HCT116 (cell line): ENCODE measurements around the gene PREP. TPM values are rescaled to one million over a fixed set of nuclear protein-coding genes. Genes with fewer than 3 reads are reported as not detected.

Experiments used
- ATAC-seq: fragments of 200-7000 bp; cut with Tn5 transposase; 2 replicates; pipeline ENCODE4 v1.9.1; 2020; ENCODE audit warnings: mild to moderate bottlenecking, moderate library complexity
- BruUV-seq: library from RNA; stranded (reverse); fragments of 400-500 nt; replicated peaks from 2 replicates; lab custom pipeline; 2021; lab: Mats Ljungman, UMichigan
- CTCF ChIA-PET: fragments of 300-600 bp; sonication (Branson Sonifier 250); formaldehyde crosslinking; loops from one replicate; lab custom pipeline; 2021; ENCODE audit warnings: antibody characterized with exemption; lab: Charles Lee
- POLR2A ChIA-PET: fragments of 300-600, 350-600 bp; sonication (Branson Sonifier 250); formaldehyde crosslinking; loops from one replicate; lab custom pipeline; 2021; ENCODE audit warnings: antibody characterized with exemption; lab: Charles Lee
- RAD21 ChIA-PET, 2 experiments: fragments of 300-600 bp; sonication (Branson Sonifier 250); formaldehyde crosslinking; loops; one replicate each; lab custom pipeline; 2023; ENCODE audit warnings: low total read pairs in 2 of 2; ENCODE audit not compliant: uncharacterized antibody in 2 of 2, unreplicated experiment in 2 of 2, low non-redundant PET in 1 of 2; lab: Charles Lee
- DNase-seq: peaks from one replicate; pipeline ENCODE4 v3.0.0-alpha.2; 2010; ENCODE audit warnings: low read depth, low spot score
- H2AFZ ChIP-seq: fragments of 200-600 bp; shearing (Covaris generic), sonication (generic); 2 replicates; pipeline ENCODE4 v1.6.1; 2017; ENCODE audit warnings: low read depth, mixed run types, mixed read lengths, antibody characterized with exemption, low read length; ENCODE audit not compliant: poor library complexity, severe bottlenecking
- H3K27ac ChIP-seq: 2 replicates; pipeline ENCODE4 v1.5.1; 2012; ENCODE audit warnings: low read depth, low read length
- H3K27me3 ChIP-seq: fragments of 200-600 bp; sonication (generic); 2 replicates; pipeline ENCODE4 v1.6.1; 2016; ENCODE audit warnings: mixed run types, low read length, mixed read lengths; ENCODE audit not compliant: insufficient read depth
- H3K36me3 ChIP-seq, 2 experiments: fragments of 200-500 bp in 1 of 2; fragments of 200-600 bp in 1 of 2; sonication (Bioruptor generic) in 1 of 2; sonication (generic) in 1 of 2; 2 replicates each; pipeline versions ENCODE4 v1.5.1 to v1.6.1; 2014 to 2016; ENCODE audit warnings: low read length in 2 of 2, inconsistent platforms in 1 of 2, mixed read lengths in 1 of 2, mixed run types in 1 of 2; ENCODE audit not compliant: insufficient read depth in 2 of 2, control insufficient read depth in 1 of 2
- H3K4me1 ChIP-seq, 2 experiments: fragments of 200-600 bp in 1 of 2; sonication (generic) in 1 of 2; 2 replicates each; pipeline versions ENCODE4 v1.5.1 to v1.6.1; 2012 to 2017; ENCODE audit warnings: low read length in 2 of 2, inconsistent platforms in 1 of 2, mild to moderate bottlenecking in 1 of 2, mixed read lengths in 1 of 2, mixed run types in 1 of 2, moderate library complexity in 1 of 2; ENCODE audit not compliant: insufficient read depth in 2 of 2, control insufficient read depth in 1 of 2
- H3K4me2 ChIP-seq: fragments of 200-600 bp; sonication (generic); 2 replicates; pipeline ENCODE4 v1.6.1; 2017; ENCODE audit warnings: mixed run types, low read length, mixed read lengths
- H3K4me3 ChIP-seq, 2 experiments: fragments of 200-600 bp in 1 of 2; sonication (generic) in 1 of 2; replicated peaks in 1 of 2; 2 replicates each; pipeline ENCODE4 v1.5.1; 2011 to 2016; ENCODE audit warnings: low read length in 2 of 2, control low read depth in 1 of 2, low read depth in 1 of 2, mild to moderate bottlenecking in 1 of 2, mixed read lengths in 1 of 2, mixed run types in 1 of 2
- H3K79me2 ChIP-seq: fragments of 200-600 bp; sonication (generic); 2 replicates; pipeline ENCODE4 v1.6.1; 2017; ENCODE audit warnings: mild to moderate bottlenecking, mixed run types, low read length, moderate library complexity, mixed read lengths; ENCODE audit not compliant: insufficient read depth
- H3K9ac ChIP-seq: fragments of 200-600 bp; sonication (generic); 2 replicates; pipeline ENCODE4 v1.6.1; 2016; ENCODE audit warnings: low read length, mixed read lengths
- H3K9me2 ChIP-seq: fragments of 200-600 bp; sonication (generic), shearing (Covaris generic); 2 replicates; pipeline ENCODE4 v1.6.1; 2017; ENCODE audit warnings: mixed run types, mild to moderate bottlenecking, moderate library complexity; ENCODE audit not compliant: insufficient read depth
- H3K9me3 ChIP-seq, 2 experiments: fragments of 200-500 bp in 1 of 2; fragments of 200-600 bp in 1 of 2; sonication (Bioruptor generic) in 1 of 2; sonication (generic) in 1 of 2; 2 replicates each; pipeline ENCODE4 v1.6.1; 2014 to 2017; ENCODE audit warnings: low read length in 2 of 2, mixed read lengths in 2 of 2, inconsistent platforms in 1 of 2, low read depth in 1 of 2, mild to moderate bottlenecking in 1 of 2, mixed run types in 1 of 2, moderate library complexity in 1 of 2; ENCODE audit not compliant: control insufficient read depth in 1 of 2, insufficient read depth in 1 of 2
- H4K20me1 ChIP-seq: fragments of 200-600 bp; sonication (generic), shearing (Covaris generic); 2 replicates; pipeline ENCODE4 v1.6.1; 2017; ENCODE audit warnings: mixed run types, mild to moderate bottlenecking, moderate library complexity; ENCODE audit not compliant: insufficient read depth
- ATF3 ChIP-seq: IDR thresholded peaks from 2 replicates; pipeline ENCODE4 v1.6.1; 2012
- CBX3 ChIP-seq: IDR thresholded peaks from 2 replicates; pipeline ENCODE4 v1.6.1; 2012; ENCODE audit warnings: low read depth
- CTCF ChIP-seq, 3 experiments: fragments of 200-600 bp in 1 of 3; sonication (generic) in 1 of 3; IDR thresholded peaks in 2 of 3; conservative IDR thresholded peaks in 1 of 3; 2 replicates each; pipeline ENCODE4 v1.5.1; 2012 to 2017; ENCODE audit warnings: low read depth in 2 of 3, low read length in 2 of 3, antibody characterized with exemption in 1 of 3, borderline replicate concordance in 1 of 3, control low read depth in 1 of 3, mild to moderate bottlenecking in 1 of 3, mixed read lengths in 1 of 3, mixed run types in 1 of 3, moderate library complexity in 1 of 3; ENCODE audit not compliant: insufficient read depth in 1 of 3
- ELF1 ChIP-seq: IDR thresholded peaks from 2 replicates; pipeline ENCODE4 v1.6.1; 2012; ENCODE audit warnings: low read depth, borderline replicate concordance
- EZH2 ChIP-seq: fragments of 200-600 bp; sonication (generic); IDR thresholded peaks from 2 replicates; pipeline ENCODE4 v1.6.1; 2017; ENCODE audit warnings: antibody characterized with exemption, mixed run types
- EZH2phosphoT487 ChIP-seq: fragments of 200-600 bp; IDR thresholded peaks from 2 replicates; pipeline ENCODE4 v1.6.1; 2018; ENCODE audit warnings: antibody characterized with exemption, borderline replicate concordance
- FOSL1 ChIP-seq: IDR thresholded peaks from 2 replicates; pipeline ENCODE4 v1.6.1; 2012; ENCODE audit warnings: low read depth
- JUND ChIP-seq: IDR thresholded peaks from 2 replicates; pipeline ENCODE4 v1.6.1; 2012
- MAX ChIP-seq: IDR thresholded peaks from 2 replicates; pipeline ENCODE4 v1.6.1; 2012
- POLR2A ChIP-seq: IDR thresholded peaks from 2 replicates; pipeline ENCODE4 v1.7.0; 2011; ENCODE audit warnings: borderline replicate concordance; ENCODE audit not compliant: insufficient read depth, insufficient read length; ENCODE audit errors: extremely low read depth
- POLR2AphosphoS5 ChIP-seq: IDR thresholded peaks from 2 replicates; pipeline ENCODE4 v1.6.1; 2011; ENCODE audit warnings: mild to moderate bottlenecking, low read depth, low read length, moderate library complexity
- RAD21 ChIP-seq: IDR thresholded peaks from 2 replicates; pipeline ENCODE4 v1.6.1; 2012; ENCODE audit warnings: low read depth, mild to moderate bottlenecking
- REST ChIP-seq: IDR thresholded peaks from 2 replicates; pipeline ENCODE4 v1.6.1; 2012; ENCODE audit warnings: low read depth
- SIN3A ChIP-seq: IDR thresholded peaks from 2 replicates; pipeline ENCODE4 v1.6.1; 2012; ENCODE audit warnings: low read depth
- YY1 ChIP-seq: IDR thresholded peaks from 2 replicates; pipeline ENCODE4 v1.6.1; 2011; ENCODE audit warnings: low read length, low read depth, moderate library complexity, mild to moderate bottlenecking; ENCODE audit not compliant: insufficient replicate concordance; ENCODE audit errors: extremely low read depth
- ZFX ChIP-seq: fragments of 450-650 bp; IDR thresholded peaks from 2 replicates; pipeline ENCODE4 v1.6.1; 2017
- ZNF274 ChIP-seq: fragments of 200-500 bp; sonication (Bioruptor generic); IDR thresholded peaks from 2 replicates; pipeline ENCODE4 v1.6.1; 2014; ENCODE audit warnings: mild to moderate bottlenecking, low read depth, low read length, inconsistent platforms
- intact Hi-C: fragments of 100-400 bp; cut with micrococcal nuclease; formaldehyde crosslinking; loops from 2 replicates; pipeline ENCODE4 v1.10.0; 2022
- total RNA-seq: library from RNA; stranded (reverse); gene quantifications from one replicate; pipeline ENCODE4 v1.2.1, GENCODE V29; 2021; ENCODE audit not compliant: unreplicated experiment

Gene PREP
- total RNA-seq, 1 experiment from 2014 or later = 53.5 TPM

GRCh38 chr6:105276374-105276773 lies 126.5 kb downstream of the PREP start:
- Histone ChIP-seq H3K9ac (no peak overlapping the region), H3K27ac (no peak overlapping the region), H3K27me3 (no peaks in the 10 kb centered on the region), H3K9me3 (no peaks in the 10 kb centered on the region), H4K20me1 (no peaks in the 10 kb centered on the region), H2AFZ (no peak overlapping the region), H3K9me2 (no peaks in the 10 kb centered on the region), H3K36me3 (peaks cover 2 to 6% of the 10 kb centered on the region in 2 experiments; a peak in 1 of 4 replicates), H3K4me3 (no peak overlapping the region), H3K4me1 (no peaks in the 10 kb centered on the region; a peak in 1 of 4 replicates), H3K79me2 (no peaks in the 10 kb centered on the region), H3K4me2 (no peak overlapping the region)
- POLR2A ChIA-PET = no interaction called here
- DNase-seq (no peak), ATAC-seq (no peak)
- intact Hi-C loops = no loop called here
- RAD21 ChIA-PET = no interaction called here
- no TSS peak for BruUV-seq
- CTCF ChIA-PET = no interaction called here
- TF ChIP-seq POLR2A (no peak), JUND (no peak), YY1 (no peak), POLR2AphosphoS5 (no peak), SIN3A (no peak), CTCF (IDR thresholded peaks at IDR 0.05 in 2 of 3, conservative IDR thresholded peaks at IDR 0.05 in 1 of 3; ENCODE audit: borderline replicate concordance in 1 of 3, insufficient read depth in 1 of 3, low read depth in 2 of 3, low read length in 2 of 3) (no peak), ZNF274 (no peak), EZH2 (no peak), FOSL1 (no peak), EZH2phosphoT487 (no peak), REST (no peak), ZFX (no peak), MAX (no peak), ELF1 (no peak), RAD21 (no peak), ATF3 (no peak), CBX3 (no peak)
- TF ChIP-seq, all 23 proteins: peak for 0
